Fibroblast of villous mesenchyme (primary cell): ENCODE measurements around the gene ANO4. TPM values are rescaled to one million over a fixed set of nuclear protein-coding genes. Genes with fewer than 3 reads are reported as not detected.

ENCODE experiments used
- DNase-seq: peaks from one replicate; pipeline ENCODE4 v3.0.0-alpha.2; 2010; ENCODE audit warnings: low read depth
- H3K4me3 ChIP-seq: 2 replicates; pipeline ENCODE4 v1.5.1; 2011; ENCODE audit warnings: low read depth, mild to moderate bottlenecking, low read length
- CTCF ChIP-seq: IDR thresholded peaks from 2 replicates; pipeline ENCODE4 v1.5.1; 2012; ENCODE audit warnings: low read depth, mild to moderate bottlenecking, low read length; ENCODE audit not compliant: insufficient read depth
- total RNA-seq: library from RNA; depleted of rRNA; stranded (reverse); fragments of >200 nt; gene quantifications from 2 replicates; pipeline ENCODE4 v1.2.3, GENCODE V29; 2012

ANO4 gene
- total RNA-seq, 1 donor = 13.8 TPM

- no peak for DNase-seq
- no peak for TF ChIP-seq CTCF
Measured at GRCh38 chr12:100843061-100843460, 48.5 kb downstream of the ANO4 start.

GRCh38 chr12:100845095-100845494 lies 50.5 kb downstream of the ANO4 start:
- H3K4me3 ChIP-seq = no peak overlapping the region
- DNase-seq = no peak

More at GRCh38 chr12:100843061-100843460, 48.5 kb downstream of the ANO4 start:
- no peak overlapping the region for H3K4me3 ChIP-seq

GRCh38 chr12:100851637-100852036 lies 57.1 kb downstream of the ANO4 start:
- no peak for DNase-seq
- no peak overlapping the region for H3K4me3 ChIP-seq
- TF ChIP-seq CTCF = no peak

More at GRCh38 chr12:100845095-100845494, 50.5 kb downstream of the ANO4 start:
- no peak for TF ChIP-seq CTCF

- DNase-seq = no peak
- no peak overlapping the region for H3K4me3 ChIP-seq
- no peak for TF ChIP-seq CTCF
Measured at GRCh38 chr12:100857418-100857817, 62.8 kb downstream of the ANO4 start.

GRCh38 chr12:100857971-100858370 lies 63.4 kb downstream of the ANO4 start:
- DNase-seq = no peak
- no peak overlapping the region for H3K4me3 ChIP-seq
- no peak for TF ChIP-seq CTCF

GRCh38 chr12:100858656-100859055 lies 64.1 kb downstream of the ANO4 start:
- DNase-seq = peak; percentile 14
- H3K4me3 ChIP-seq = no peak overlapping the region
- no peak for TF ChIP-seq CTCF

GRCh38 chr12:100859063-100859627 lies 64.6 kb downstream of the ANO4 start:
- H3K4me3 ChIP-seq = no peak overlapping the region
- DNase-seq = no peak
- no peak for TF ChIP-seq CTCF
